Measurements from ENCODE around the gene ZCCHC14.

ZCCHC14 gene

DNA sequence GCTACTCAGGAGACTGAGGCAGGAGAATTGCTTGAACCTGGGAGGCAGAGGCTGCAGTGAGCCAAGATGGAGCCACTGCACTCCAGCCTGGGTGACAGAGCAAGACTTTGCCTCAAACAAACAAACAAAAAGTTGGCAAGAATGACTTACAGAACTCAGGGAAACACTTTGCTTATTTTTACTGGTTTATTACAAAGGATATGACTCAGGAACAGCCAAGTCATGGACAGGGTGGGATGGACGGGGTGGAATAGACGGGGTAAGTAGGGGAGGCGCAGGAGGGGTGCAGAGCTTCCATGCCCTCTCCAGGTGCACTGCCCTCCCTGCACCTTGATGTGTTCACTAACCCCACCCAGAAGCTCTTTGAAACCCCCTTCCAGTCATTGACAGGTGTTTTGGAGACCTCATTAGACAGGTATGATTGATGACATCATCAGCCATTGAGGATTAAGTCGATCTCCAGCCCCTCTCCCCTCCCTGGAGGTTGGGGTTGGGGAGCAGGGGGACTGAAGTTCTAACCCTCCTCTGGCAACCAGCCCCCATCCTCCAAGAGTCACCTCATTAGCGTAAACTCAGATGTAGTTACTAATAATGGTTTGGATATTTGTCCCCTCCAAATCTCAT, 41.3 kb upstream of the ZCCHC14 start:
- no peak for DNase-seq (ENCODE audit: low read depth)
- H3K4me3 ChIP-seq (ENCODE audit: low read depth, low read length) = no peak overlapping the region
- in situ Hi-C loops (cut with HindIII; ENCODE audit: low sequenced_read_pairs) = no loop called here
- TF ChIP-seq, protein P1, sequence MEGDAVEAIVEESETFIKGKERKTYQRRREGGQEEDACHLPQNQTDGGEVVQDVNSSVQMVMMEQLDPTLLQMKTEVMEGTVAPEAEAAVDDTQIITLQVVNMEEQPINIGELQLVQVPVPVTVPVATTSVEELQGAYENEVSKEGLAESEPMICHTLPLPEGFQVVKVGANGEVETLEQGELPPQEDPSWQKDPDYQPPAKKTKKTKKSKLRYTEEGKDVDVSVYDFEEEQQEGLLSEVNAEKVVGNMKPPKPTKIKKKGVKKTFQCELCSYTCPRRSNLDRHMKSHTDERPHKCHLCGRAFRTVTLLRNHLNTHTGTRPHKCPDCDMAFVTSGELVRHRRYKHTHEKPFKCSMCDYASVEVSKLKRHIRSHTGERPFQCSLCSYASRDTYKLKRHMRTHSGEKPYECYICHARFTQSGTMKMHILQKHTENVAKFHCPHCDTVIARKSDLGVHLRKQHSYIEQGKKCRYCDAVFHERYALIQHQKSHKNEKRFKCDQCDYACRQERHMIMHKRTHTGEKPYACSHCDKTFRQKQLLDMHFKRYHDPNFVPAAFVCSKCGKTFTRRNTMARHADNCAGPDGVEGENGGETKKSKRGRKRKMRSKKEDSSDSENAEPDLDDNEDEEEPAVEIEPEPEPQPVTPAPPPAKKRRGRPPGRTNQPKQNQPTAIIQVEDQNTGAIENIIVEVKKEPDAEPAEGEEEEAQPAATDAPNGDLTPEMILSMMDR (IDR thresholded peaks at IDR 0.05; ENCODE audit: low read depth, low read length, missing control alignments) = no peak

DNA sequence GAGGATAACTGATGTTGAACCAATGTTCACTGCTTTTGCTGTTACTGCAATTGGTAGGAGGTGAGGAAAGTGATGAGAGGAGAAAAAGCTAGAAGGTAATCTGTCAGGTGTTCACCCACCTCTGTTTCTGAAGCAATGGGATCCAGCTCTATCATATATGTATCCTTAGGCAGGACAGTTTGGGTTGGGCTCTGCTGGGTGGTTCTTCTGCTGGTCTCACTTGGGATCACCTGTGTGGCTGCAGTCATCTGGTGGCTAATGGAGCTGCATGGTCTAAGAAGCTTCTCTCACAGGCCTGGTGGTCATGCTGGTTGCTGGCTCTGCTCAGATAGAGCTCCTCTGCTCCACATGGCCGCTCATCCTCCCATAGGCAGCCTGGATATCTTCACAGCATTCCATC, 40.2 kb upstream of the ZCCHC14 start:
- in situ Hi-C loops (cut with HindIII; ENCODE audit: low sequenced_read_pairs) = no loop called here
- TF ChIP-seq, protein P1 (IDR thresholded peaks at IDR 0.05; ENCODE audit: low read depth, low read length, missing control alignments) = no peak
- no peak for DNase-seq (ENCODE audit: low read depth)
- no peak overlapping the region for H3K4me3 ChIP-seq (ENCODE audit: low read depth, low read length)

DNA sequence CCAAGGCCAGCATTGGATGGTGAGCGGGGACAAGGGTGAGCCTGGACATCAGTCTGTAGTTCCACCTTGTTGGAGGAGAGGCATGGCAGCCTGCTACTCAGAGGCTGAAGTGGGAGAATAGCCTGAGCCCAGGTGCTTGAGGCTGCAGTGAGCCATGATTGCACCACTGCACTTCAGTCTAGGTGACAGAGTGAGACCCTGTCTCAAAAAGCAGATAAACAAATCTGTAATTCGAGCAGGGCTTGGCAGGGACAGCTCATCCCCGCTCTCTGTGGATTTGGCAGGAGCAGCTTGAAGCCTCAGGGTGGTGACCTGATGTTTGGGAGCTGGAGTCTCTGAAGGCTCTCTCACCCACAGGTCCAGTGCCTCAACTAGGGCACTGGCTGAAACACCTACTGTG, 38.6 kb upstream of the ZCCHC14 start:
- no peak overlapping the region for H3K4me3 ChIP-seq (ENCODE audit: low read depth, low read length)
- TF ChIP-seq, protein P1 (IDR thresholded peaks at IDR 0.05; ENCODE audit: low read depth, low read length, missing control alignments) = no peak
- in situ Hi-C loops (cut with HindIII; ENCODE audit: low sequenced_read_pairs) = no loop called here
- no peak for DNase-seq (ENCODE audit: low read depth)

DNA sequence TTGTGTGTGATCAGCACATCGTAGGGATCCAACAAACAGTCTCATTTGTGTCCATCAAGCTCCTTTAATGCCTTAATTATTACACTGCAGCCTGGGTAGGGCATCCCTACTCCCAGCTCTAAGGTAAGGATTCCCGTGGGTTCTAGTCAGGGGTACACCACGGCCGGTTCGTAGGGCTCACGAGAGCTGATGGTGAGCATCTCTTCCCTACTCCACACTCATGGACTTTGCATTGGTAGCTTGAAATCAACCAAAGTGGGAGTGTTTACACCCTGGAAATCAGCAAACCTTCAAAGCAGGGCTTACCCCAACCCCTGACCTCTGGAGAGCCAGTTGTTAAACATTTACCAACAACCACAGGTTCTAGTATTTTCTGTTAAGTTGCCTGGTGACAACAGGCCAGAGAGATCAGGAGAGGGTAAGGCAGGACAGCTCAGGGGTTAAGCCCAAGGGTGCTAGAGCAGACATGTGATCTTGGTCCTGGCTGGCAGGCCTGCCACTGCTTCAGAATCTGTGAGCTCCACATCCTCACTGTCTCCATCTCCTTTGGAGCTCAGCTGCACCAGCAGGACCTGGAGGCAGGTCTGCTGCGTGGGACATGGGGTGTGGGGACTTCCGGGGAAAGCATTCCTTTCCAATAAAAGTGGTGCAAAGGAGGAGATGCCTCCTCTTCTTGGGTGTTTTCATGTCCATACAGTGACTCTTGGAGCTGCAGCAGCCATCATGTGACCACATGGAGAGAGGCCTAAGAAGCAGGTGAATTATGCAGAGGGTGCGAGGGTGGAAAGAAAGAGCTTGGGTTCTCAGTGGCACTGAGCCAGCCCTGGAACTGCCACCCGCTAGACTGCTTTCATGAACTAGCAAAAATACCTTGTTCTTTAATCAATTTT, 36.1 kb upstream of the ZCCHC14 start:
- no peak overlapping the region for H3K4me3 ChIP-seq (ENCODE audit: low read depth, low read length)
- no peak for DNase-seq (ENCODE audit: low read depth)
- TF ChIP-seq, protein P1 (IDR thresholded peaks at IDR 0.05; ENCODE audit: low read depth, low read length, missing control alignments) = no peak
- in situ Hi-C loops (cut with HindIII; ENCODE audit: low sequenced_read_pairs) = no loop called here

DNA sequence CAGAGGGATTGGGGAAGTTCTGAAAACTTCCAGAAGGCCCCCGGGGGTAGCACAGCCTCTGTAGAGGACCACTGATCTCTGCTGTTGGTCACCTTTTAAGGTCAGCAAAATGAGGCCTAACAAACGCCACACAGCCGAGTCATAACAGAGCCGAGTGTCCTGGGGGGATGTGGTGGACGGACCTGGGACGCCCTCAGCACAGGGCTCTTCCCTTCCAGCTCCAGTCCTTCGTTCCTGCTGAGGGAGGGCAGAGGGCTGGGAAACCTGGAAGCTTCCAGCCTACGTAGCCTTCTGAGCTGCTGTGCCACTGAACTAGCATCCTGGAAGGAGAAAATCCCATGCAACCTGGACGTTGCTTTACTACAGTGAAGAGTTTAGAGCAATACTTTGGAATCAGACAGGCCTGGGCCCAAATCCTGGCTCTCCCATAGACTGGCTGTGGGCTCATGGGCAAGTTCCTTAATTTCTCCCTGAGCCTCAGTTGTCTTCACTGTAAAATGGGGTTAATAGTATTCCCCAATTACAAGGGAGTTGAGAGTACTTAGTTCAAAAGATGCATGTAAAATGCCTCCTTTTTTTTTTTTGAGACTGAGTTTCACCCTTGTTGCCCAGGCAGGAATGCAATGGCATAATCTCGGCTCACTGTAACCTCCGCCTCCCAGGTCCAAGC, 34.4 kb upstream of the ZCCHC14 start:
- TF ChIP-seq, protein P1 (IDR thresholded peaks at IDR 0.05; ENCODE audit: low read depth, low read length, missing control alignments) = no peak
- H3K4me3 ChIP-seq (ENCODE audit: low read depth, low read length) = no peak overlapping the region
- no peak for DNase-seq (ENCODE audit: low read depth)
- in situ Hi-C loops (cut with HindIII; ENCODE audit: low sequenced_read_pairs) = no loop called here

DNA sequence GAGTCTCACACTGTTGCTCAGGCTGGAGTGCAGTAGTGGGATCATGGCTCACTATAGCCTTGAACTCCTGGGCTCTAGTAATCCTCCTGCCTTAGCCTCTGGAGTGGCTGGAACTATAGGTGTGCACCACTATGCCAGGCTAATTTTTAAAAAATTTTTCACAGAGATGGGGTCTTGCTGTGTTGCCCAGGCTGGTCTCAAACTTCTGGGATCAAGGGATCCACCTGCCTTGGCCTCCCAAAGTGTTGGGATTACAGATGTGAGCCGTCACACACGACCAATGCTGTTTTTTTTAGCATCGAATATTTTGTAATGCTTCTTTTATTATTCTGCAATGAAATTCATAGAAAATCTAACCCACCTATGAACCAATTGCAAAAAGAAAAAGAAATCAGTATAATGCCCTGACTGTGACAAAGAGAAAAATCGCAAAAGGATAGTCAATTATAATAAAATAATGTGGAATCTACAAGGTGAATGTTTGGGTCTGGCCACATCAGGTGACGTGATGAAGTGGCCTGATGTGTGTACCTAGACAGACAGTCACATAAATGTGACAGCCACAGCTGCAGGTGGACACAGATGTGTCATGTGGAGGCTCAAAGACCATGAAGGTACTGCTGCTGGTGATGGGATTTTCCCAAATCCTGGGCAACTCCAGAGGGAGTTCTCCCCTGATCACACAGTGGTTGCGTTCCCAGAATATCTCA, 33.6 kb upstream of the ZCCHC14 start:
- no peak overlapping the region for H3K4me3 ChIP-seq (ENCODE audit: low read depth, low read length)
- in situ Hi-C loops (cut with HindIII; ENCODE audit: low sequenced_read_pairs) = no loop called here
- TF ChIP-seq, protein P1 (IDR thresholded peaks at IDR 0.05; ENCODE audit: low read depth, low read length, missing control alignments) = no peak
- no peak for DNase-seq (ENCODE audit: low read depth)
